Brain microvascular endothelial cell (primary cell): ENCODE results near the gene PPIL6.

Source experiments
- DNase-seq: peaks from one replicate; pipeline ENCODE4 v3.0.0-alpha.2; 2020
- H3K27ac ChIP-seq: fragments of 250-450 bp; sonication (Bioruptor Pico); 2 replicates; pipeline ENCODE4 v1.5.1; 2020; ENCODE audit warnings: mild to moderate bottlenecking, moderate library complexity
- H3K27me3 ChIP-seq: fragments of 250-450 bp; sonication (Bioruptor Pico); replicated peaks from 2 replicates; pipeline ENCODE4 v1.5.1; 2020; ENCODE audit warnings: mild to moderate bottlenecking
- H3K36me3 ChIP-seq: fragments of 250-450 bp; sonication (Bioruptor Pico); replicated peaks from 2 replicates; pipeline ENCODE4 v1.5.1; 2020; ENCODE audit warnings: mild to moderate bottlenecking
- H3K4me3 ChIP-seq: 2 replicates; pipeline ENCODE4 v1.5.1; 2011; ENCODE audit warnings: low read depth, mild to moderate bottlenecking, control low read depth, low read length, moderate library complexity
- in situ Hi-C: cut with HindIII; loops from 2 replicates; pipeline ENCODE4 v1.10.0; 2017; ENCODE audit warnings: low sequenced_read_pairs, low pct_ligation_motif_present
- TF ChIP-seq, protein P1 (sequence below): IDR thresholded peaks from 2 replicates; pipeline ENCODE4 v1.5.1; 2011; ENCODE audit warnings: low read depth, mild to moderate bottlenecking, moderate library complexity, low read length, control low read depth, inconsistent platforms; ENCODE audit errors: missing control alignments

PPIL6 gene

DNA sequence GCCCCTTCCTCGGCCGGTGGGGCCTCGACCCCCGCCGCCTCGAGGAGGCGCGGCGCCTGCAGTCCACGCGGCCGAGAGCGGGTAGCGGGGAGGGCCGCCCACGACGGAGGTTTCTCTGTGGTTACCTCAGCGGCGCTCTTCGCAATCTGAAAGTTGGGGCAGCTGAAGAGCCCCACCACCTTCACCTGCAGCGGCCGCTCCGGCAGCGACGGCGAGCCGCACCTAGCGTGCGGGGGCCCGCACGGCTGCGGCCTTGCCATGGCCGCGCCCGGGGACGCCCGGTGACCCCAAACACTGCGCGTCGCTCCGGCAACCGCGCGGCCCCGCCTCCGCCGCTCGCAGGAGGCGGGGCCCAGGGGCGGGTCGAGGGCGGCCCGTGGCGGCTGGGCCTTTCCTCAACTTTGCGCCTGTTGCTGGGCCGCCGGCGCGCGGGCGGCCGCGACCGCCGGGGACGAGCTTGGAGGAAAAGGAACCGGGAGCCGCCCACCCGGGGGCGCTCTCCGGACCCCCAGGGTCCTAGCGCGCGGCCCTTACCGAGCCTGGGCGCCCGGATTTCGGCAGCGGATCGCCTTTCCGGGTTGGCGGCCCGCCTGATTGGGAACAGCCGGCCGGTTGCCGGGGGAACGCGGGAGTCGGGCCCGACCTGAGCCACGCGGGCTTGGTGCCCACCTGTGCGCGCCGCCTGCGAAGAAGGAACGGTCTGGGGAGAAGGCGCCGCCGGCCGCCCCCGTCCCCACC lies at the start of gene PPIL6, which contains the start of gene SMPD2:
PPIL6 (minus strand) TSS at position 298 of the 738 bp plus-strand sequence; CDS start at position 260, 38 bp downstream.
SMPD2 (plus strand) TSS at position 394 of the 738 bp plus-strand sequence. CDS start 398 bp downstream, outside the sequence.
- Histone ChIP-seq H3K4me3 (peak within 1 kb of the TSS; percentile 80), H3K27ac (peak within 1 kb of the TSS; percentile 83), H3K27me3 (no peaks in the 10 kb centered on the region), H3K36me3 (peaks cover 23% of the 10 kb centered on the region)
- peak; percentile 81 for DNase-seq
- in situ Hi-C loops, result no loop called here
- TF ChIP-seq, protein P1, sequence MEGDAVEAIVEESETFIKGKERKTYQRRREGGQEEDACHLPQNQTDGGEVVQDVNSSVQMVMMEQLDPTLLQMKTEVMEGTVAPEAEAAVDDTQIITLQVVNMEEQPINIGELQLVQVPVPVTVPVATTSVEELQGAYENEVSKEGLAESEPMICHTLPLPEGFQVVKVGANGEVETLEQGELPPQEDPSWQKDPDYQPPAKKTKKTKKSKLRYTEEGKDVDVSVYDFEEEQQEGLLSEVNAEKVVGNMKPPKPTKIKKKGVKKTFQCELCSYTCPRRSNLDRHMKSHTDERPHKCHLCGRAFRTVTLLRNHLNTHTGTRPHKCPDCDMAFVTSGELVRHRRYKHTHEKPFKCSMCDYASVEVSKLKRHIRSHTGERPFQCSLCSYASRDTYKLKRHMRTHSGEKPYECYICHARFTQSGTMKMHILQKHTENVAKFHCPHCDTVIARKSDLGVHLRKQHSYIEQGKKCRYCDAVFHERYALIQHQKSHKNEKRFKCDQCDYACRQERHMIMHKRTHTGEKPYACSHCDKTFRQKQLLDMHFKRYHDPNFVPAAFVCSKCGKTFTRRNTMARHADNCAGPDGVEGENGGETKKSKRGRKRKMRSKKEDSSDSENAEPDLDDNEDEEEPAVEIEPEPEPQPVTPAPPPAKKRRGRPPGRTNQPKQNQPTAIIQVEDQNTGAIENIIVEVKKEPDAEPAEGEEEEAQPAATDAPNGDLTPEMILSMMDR, result peak; percentile 31

DNA sequence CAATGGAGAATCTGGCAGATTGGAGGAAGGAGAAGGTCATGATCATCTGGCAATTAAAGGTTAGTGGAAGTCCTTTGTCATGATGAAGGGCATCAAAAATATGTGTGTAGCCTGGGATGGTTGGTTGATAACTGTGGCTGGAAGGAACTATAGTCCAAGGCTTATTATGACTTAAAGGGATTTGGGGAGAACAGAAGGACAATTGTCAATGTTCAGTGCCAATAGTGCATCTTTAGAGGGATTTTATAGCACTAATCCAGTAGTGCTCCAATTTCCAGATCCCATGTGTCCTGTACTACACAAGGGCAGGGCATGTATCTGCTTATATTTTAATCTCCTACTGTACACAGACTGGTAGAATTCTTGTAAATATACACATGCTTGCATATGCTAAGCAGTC lies 47.6 kb upstream of the PPIL6 start:
- in situ Hi-C loops, result no loop called here
- Histone ChIP-seq H3K36me3 (no peaks in the 10 kb centered on the region), H3K4me3 (no peak overlapping the region), H3K27ac (no peak overlapping the region), H3K27me3 (no peaks in the 10 kb centered on the region)
- no peak for DNase-seq
- TF ChIP-seq, protein P1, result no peak

DNA sequence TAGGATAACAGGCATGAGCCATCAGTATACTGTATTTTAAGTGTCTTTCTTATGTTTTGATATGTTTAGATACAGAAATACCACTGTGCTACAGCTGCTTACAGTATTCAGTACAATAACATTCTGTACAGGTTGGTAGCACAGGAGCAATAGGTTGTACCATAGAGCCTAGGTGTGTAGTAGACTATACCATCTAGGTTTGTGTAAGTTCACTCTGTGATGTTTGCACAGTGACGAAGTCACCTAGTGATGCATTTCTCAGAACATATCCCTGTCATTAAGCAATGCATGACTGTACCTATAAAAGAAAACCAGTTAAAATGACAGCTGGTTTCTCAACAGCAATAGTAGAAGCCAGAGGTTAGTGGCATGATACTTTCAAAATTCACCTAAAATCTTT lies 45.6 kb upstream of the PPIL6 start:
- H3K27ac ChIP-seq, result no peak overlapping the region
- H3K27me3 ChIP-seq, result no peaks in the 10 kb centered on the region
- H3K4me3 ChIP-seq, result no peak overlapping the region
- TF ChIP-seq, protein P1, result no peak
- H3K36me3 ChIP-seq, result peaks cover 5% of the 10 kb centered on the region
- DNase-seq, result no peak
- in situ Hi-C loops, result no loop called here

DNA sequence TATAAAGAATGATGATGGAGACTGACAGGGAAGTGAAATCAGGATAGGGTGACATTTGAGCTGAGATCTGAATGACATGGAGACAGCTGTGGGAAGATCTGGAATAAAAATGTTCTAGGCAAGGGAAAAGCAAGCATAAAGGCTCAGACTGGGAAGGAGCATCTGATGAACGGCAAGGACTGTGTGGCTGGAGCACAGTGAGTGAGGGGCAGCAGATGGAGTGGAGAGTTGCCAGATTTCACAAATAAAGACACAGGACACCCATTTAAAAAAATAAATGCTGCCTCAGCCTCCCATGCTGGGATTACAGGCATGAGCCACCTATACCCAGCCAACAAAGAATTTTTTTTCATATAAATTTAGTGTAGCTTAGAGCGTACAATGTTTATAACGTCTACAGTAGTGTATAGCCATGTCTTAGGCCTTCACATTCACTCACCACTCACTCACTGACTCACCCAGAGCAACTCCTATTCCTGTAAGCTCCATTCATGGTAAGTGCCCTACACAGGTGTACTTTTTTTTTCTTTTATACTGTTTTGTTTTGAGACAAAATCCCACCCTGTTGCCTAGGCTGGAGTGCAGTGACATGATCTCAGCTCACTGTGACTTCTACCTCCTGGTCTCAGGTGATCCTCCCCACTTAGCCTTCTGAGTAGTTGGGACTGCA lies 45.0 kb upstream of the PPIL6 start:
- H3K27ac ChIP-seq, result no peak overlapping the region
- TF ChIP-seq, protein P1, result no peak

DNA sequence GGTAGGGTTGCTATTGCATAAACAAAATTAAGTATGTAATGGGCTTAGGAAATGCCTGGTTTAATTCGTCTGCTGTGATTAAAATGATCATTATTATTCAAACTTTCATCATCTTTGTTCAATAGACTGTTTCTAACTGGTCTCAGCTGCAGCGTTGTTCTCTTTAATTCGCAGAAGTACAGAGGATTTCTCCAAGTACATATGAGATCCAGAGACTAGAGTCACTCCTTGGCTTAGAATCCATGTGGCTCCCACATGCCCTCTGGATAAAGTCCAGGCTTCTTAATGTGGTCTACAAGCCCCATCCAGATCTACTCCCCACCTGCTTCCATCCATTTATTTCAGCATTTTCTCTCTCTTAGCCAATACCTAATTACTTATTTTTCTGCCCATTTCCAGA lies 43.7 kb upstream of the PPIL6 start:
- no peak for DNase-seq
- in situ Hi-C loops, result no loop called here
- no peaks in the 10 kb centered on the region for H3K27me3 ChIP-seq
- TF ChIP-seq, protein P1, result no peak
- H3K4me3 ChIP-seq, result no peak overlapping the region
- H3K27ac ChIP-seq, result no peak overlapping the region
- H3K36me3 ChIP-seq, result peaks cover 13% of the 10 kb centered on the region

More for the DNA sequence above, 45.0 kb upstream of the PPIL6 start:
- no peak for DNase-seq
- H3K27me3 ChIP-seq, result no peaks in the 10 kb centered on the region
- no peak overlapping the region for H3K4me3 ChIP-seq
- in situ Hi-C loops, result no loop called here
- peaks cover 12% of the 10 kb centered on the region for H3K36me3 ChIP-seq

DNA sequence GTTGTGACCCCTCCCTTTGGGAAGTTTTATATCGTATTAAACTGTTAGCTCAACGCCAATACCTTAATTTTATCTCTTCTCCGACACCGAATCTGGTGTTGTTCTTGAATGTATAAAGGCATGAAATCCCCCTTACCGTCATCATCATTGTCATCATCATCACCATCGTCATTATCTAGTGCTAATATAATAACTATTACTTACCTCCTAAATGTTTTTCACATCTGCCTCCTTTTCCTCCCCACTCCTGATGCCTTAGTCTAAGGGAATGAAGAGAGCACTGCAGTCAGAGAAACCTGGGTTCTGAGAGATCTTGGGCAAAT lies 43.3 kb upstream of the PPIL6 start:
- H3K27me3 ChIP-seq, result no peaks in the 10 kb centered on the region
- TF ChIP-seq, protein P1, result no peak
- peak overlapping the region; percentile 52 for H3K4me3 ChIP-seq
- H3K27ac ChIP-seq, result no peak overlapping the region
- DNase-seq, result no peak
- in situ Hi-C loops, result no loop called here
- H3K36me3 ChIP-seq, result peaks cover 13% of the 10 kb centered on the region
